Measurements from ENCODE around the gene ARL11.
"Not testable (repeated sequence)": the region's sequence is repeated elsewhere in the genome, so short reads cannot be mapped to it uniquely, and the experiment has no call there.

DNA sequence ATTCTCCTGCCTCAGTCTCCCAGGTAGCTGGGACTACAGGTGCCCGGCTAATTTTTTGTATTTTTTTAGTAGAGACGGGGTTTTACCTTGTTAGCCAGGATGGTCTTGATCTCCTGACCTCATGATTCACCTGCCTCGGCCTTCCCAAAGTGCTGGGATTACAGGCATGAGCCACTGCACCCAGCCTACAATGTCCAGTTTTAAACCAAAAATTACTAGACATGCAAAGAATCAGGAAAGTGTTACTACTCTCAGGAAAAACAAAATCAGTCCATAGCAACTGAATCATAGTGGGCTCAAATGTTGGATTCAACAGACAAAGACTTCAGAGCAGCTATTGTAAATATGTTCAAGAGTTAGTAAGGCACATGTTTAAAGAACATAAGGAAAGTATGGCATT, 16.3 kb upstream of the ARL11 start:
- not testable (repeated sequence) for TF ChIP-seq POLR2A (IDR thresholded peaks at IDR 0.05)
- TF ChIP-seq, protein P1, sequence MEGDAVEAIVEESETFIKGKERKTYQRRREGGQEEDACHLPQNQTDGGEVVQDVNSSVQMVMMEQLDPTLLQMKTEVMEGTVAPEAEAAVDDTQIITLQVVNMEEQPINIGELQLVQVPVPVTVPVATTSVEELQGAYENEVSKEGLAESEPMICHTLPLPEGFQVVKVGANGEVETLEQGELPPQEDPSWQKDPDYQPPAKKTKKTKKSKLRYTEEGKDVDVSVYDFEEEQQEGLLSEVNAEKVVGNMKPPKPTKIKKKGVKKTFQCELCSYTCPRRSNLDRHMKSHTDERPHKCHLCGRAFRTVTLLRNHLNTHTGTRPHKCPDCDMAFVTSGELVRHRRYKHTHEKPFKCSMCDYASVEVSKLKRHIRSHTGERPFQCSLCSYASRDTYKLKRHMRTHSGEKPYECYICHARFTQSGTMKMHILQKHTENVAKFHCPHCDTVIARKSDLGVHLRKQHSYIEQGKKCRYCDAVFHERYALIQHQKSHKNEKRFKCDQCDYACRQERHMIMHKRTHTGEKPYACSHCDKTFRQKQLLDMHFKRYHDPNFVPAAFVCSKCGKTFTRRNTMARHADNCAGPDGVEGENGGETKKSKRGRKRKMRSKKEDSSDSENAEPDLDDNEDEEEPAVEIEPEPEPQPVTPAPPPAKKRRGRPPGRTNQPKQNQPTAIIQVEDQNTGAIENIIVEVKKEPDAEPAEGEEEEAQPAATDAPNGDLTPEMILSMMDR (IDR thresholded peaks at IDR 0.05): not testable (repeated sequence)
